Neural progenitor cell (in vitro differentiated cells): Measurements from ENCODE around the gene KCTD3. TPM values are rescaled to one million over a fixed set of nuclear protein-coding genes. Genes with fewer than 3 reads are reported as not detected.
A peak's percentile ranks its signal among the peaks of the same experiment; 100 is the strongest.

Experiments used
- DNase-seq: peaks from one replicate; pipeline ENCODE4 v3.0.0-alpha.2; 2016; ENCODE audit warnings: low spot score
- H2AFZ ChIP-seq: fragments of 200-600 bp; sonication (generic); replicated peaks from 2 replicates; pipeline ENCODE4 v1.6.1; 2016; ENCODE audit warnings: antibody characterized with exemption
- H3F3A ChIP-seq: fragments of 200-600 bp; sonication (generic); 2 replicates; pipeline ENCODE4 v1.6.1; 2016; ENCODE audit warnings: antibody characterized with exemption, low read depth
- H3K27ac ChIP-seq: fragments of 200-600 bp; sonication (generic); 2 replicates; pipeline ENCODE4 v1.5.1; 2016; ENCODE audit warnings: mild to moderate bottlenecking
- H3K27me3 ChIP-seq: fragments of 200-600 bp; sonication (generic); 2 replicates; pipeline ENCODE4 v1.6.1; 2016; ENCODE audit warnings: mild to moderate bottlenecking, moderate library complexity
- H3K36me3 ChIP-seq: fragments of 200-600 bp; sonication (generic); 2 replicates; pipeline ENCODE4 v1.5.1; 2016
- H3K4me1 ChIP-seq: fragments of 200-600 bp; sonication (generic); 2 replicates; pipeline ENCODE4 v1.6.1; 2016; ENCODE audit warnings: mixed run types
- H3K4me2 ChIP-seq: fragments of 200-600 bp; sonication (generic); 2 replicates; pipeline ENCODE4 v1.6.1; 2016
- H3K4me3 ChIP-seq: fragments of 200-600 bp; sonication (generic); 2 replicates; pipeline ENCODE4 v1.5.1; 2016
- H3K79me2 ChIP-seq: fragments of 200-600 bp; sonication (generic); 2 replicates; pipeline ENCODE4 v1.6.1; 2016; ENCODE audit warnings: low read depth
- H3K9ac ChIP-seq: fragments of 200-600 bp; sonication (generic); 2 replicates; pipeline ENCODE4 v1.6.1; 2016
- H3K9me3 ChIP-seq: fragments of 200-600 bp; sonication (generic); 2 replicates; pipeline ENCODE4 v1.5.1; 2016; ENCODE audit warnings: low read depth
- H4K20me1 ChIP-seq: fragments of 200-600 bp; sonication (generic); 2 replicates; pipeline ENCODE4 v1.6.1; 2016; ENCODE audit warnings: low read depth
- H3K27ac Mint-ChIP-seq: 3 replicates; pipeline ENCODE4 v1.8.0; 2021; ENCODE audit warnings: mixed read lengths
- H3K27me3 Mint-ChIP-seq: 2 replicates; pipeline ENCODE4 v1.8.0; 2022; ENCODE audit warnings: low read depth, mild to moderate bottlenecking, inconsistent platforms, moderate library complexity, mixed read lengths; ENCODE audit not compliant: insufficient read depth
- H3K36me3 Mint-ChIP-seq: 3 replicates; pipeline ENCODE4 v1.8.0; 2021; ENCODE audit warnings: mixed read lengths
- H3K4me1 Mint-ChIP-seq: 3 replicates; pipeline ENCODE4 v1.8.0; 2021; ENCODE audit warnings: mixed read lengths
- H3K4me3 Mint-ChIP-seq: 3 replicates; pipeline ENCODE4 v1.8.0; 2021; ENCODE audit warnings: mild to moderate bottlenecking, moderate library complexity, mixed read lengths
- H3K9me3 Mint-ChIP-seq: 3 replicates; pipeline ENCODE4 v1.8.0; 2020; ENCODE audit warnings: mixed read lengths
- EZH2 ChIP-seq: fragments of 200-600 bp; sonication (generic); IDR thresholded peaks from 2 replicates; pipeline ENCODE4 v1.6.1; 2017; ENCODE audit warnings: antibody characterized with exemption, mild to moderate bottlenecking, moderate library complexity
- EZH2phosphoT487 ChIP-seq: fragments of 200-600 bp; sonication (generic); IDR thresholded peaks from 2 replicates; pipeline ENCODE4 v1.6.1; 2017; ENCODE audit warnings: antibody characterized with exemption
- total RNA-seq: library from RNA; depleted of rRNA; stranded (reverse); fragments of >200 nt; gene quantifications from 2 replicates; pipeline ENCODE4 v1.2.3, GENCODE V29; 2015; ENCODE audit warnings: low replicate concordance
- TF ChIP-seq, protein P1 (sequence below): fragments of 200-600 bp; sonication (generic); IDR thresholded peaks from 2 replicates; pipeline ENCODE4 v1.5.1; 2017; ENCODE audit warnings: antibody characterized with exemption, mild to moderate bottlenecking

The KCTD3 gene
- total RNA-seq, 1 donor from 2014 or later, result 70.1 TPM

DNA sequence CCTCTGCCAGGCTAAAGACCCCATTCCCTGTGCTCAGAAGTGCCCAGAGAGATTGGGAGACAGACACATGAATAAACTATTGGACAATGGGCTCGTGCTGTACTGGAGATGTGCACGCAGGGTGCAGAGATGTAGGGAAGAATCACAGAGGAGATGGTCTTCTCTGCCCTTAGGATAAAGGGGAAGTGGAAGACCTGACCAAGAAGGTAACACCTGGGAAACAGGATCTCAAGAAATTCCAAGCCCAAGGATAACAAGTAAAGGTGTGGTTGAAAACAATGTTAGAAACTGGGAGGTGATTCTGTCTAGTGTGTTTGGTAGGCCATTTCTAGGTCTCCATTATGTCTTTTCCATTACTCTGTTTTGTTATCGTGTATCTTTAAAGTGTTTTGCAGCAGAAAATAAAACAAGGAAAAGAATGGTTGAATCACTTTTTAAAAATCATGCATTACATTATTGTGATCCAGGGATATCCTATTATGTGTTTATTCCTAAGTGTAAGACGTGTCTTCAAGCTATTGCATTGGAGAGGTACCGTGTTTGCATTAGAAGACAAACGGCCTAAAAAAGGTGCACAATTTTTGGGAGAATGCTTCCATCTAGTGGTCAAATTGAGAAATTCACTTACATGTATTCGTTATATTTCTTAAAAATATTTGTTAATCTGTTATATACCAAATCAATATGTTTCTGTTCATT, 40.8 kb upstream of the KCTD3 start:
- H3K27ac Mint-ChIP-seq, result no peak overlapping the region
- Histone ChIP-seq H3K4me1 (no peaks in the 10 kb centered on the region), H3K9me3 (no peaks in the 10 kb centered on the region), H4K20me1 (no peaks in the 10 kb centered on the region), H3K36me3 (no peaks in the 10 kb centered on the region), H3K27ac (no peak overlapping the region), H3K4me2 (no peak overlapping the region), H3F3A (no peaks in the 10 kb centered on the region), H2AFZ (no peak overlapping the region), H3K27me3 (no peaks in the 10 kb centered on the region), H3K79me2 (no peaks in the 10 kb centered on the region), H3K4me3 (no peak overlapping the region), H3K9ac (no peak overlapping the region)
- no peaks in the 10 kb centered on the region for H3K9me3 Mint-ChIP-seq
- H3K4me1 Mint-ChIP-seq, result no peaks in the 10 kb centered on the region
- peaks cover 6% of the 10 kb centered on the region for H3K27me3 Mint-ChIP-seq
- TF ChIP-seq, protein P1, sequence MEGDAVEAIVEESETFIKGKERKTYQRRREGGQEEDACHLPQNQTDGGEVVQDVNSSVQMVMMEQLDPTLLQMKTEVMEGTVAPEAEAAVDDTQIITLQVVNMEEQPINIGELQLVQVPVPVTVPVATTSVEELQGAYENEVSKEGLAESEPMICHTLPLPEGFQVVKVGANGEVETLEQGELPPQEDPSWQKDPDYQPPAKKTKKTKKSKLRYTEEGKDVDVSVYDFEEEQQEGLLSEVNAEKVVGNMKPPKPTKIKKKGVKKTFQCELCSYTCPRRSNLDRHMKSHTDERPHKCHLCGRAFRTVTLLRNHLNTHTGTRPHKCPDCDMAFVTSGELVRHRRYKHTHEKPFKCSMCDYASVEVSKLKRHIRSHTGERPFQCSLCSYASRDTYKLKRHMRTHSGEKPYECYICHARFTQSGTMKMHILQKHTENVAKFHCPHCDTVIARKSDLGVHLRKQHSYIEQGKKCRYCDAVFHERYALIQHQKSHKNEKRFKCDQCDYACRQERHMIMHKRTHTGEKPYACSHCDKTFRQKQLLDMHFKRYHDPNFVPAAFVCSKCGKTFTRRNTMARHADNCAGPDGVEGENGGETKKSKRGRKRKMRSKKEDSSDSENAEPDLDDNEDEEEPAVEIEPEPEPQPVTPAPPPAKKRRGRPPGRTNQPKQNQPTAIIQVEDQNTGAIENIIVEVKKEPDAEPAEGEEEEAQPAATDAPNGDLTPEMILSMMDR, result peak; percentile 78
- TF ChIP-seq EZH2 (no peak), EZH2phosphoT487 (no peak)
- no peaks in the 10 kb centered on the region for H3K36me3 Mint-ChIP-seq
- no peak overlapping the region for H3K4me3 Mint-ChIP-seq
- peak; percentile 59 for DNase-seq

DNA sequence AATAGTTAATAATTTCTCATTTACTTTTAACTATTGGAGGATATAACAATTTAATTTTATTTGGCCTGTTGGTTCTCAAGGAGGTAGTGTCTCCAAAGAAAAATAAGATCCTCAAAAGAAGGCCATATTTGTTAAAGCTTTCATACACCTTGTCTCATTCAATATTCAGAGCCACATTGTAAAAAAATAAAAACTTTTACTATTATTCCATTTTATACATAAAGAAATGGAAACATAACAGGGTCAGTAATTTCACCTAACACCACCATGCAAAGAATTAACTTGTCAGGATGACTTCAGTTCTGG, 40.3 kb upstream of the KCTD3 start:
- H3K4me3 Mint-ChIP-seq, result no peak overlapping the region

GRCh38 chr1:215529111-215529510, 38.0 kb upstream of the KCTD3 start:
- DNase-seq, result no peak
- Mint-ChIP-seq H3K27ac (no peak overlapping the region), H3K4me3 (no peak overlapping the region), H3K4me1 (no peaks in the 10 kb centered on the region), H3K27me3 (peaks cover 2% of the 10 kb centered on the region), H3K9me3 (no peaks in the 10 kb centered on the region), H3K36me3 (no peaks in the 10 kb centered on the region)
- no peak for TF ChIP-seq EZH2phosphoT487
- TF ChIP-seq, protein P1, result no peak
- Histone ChIP-seq H3K4me2 (no peak overlapping the region), H3K4me3 (no peak overlapping the region), H3K79me2 (no peaks in the 10 kb centered on the region), H3F3A (no peaks in the 10 kb centered on the region), H3K27ac (no peak overlapping the region), H2AFZ (no peak overlapping the region), H3K9ac (no peak overlapping the region), H3K4me1 (no peaks in the 10 kb centered on the region), H3K9me3 (no peaks in the 10 kb centered on the region), H3K36me3 (no peaks in the 10 kb centered on the region), H4K20me1 (no peaks in the 10 kb centered on the region), H3K27me3 (no peaks in the 10 kb centered on the region)

More for the DNA sequence above, 40.3 kb upstream of the KCTD3 start:
- H3K36me3 Mint-ChIP-seq, result no peaks in the 10 kb centered on the region
- no peaks in the 10 kb centered on the region for H3K4me1 Mint-ChIP-seq
- H3K36me3 ChIP-seq, result no peaks in the 10 kb centered on the region
- H3K9ac ChIP-seq, result no peak overlapping the region
- H3K4me3 ChIP-seq, result no peak overlapping the region
- H3K9me3 ChIP-seq, result no peaks in the 10 kb centered on the region
- no peak overlapping the region for H3K27ac Mint-ChIP-seq
- peaks cover 5% of the 10 kb centered on the region for H3K27me3 Mint-ChIP-seq
- H4K20me1 ChIP-seq, result no peaks in the 10 kb centered on the region
- no peaks in the 10 kb centered on the region for H3F3A ChIP-seq
- H3K9me3 Mint-ChIP-seq, result no peaks in the 10 kb centered on the region
- DNase-seq, result no peak
- H3K27ac ChIP-seq, result no peak overlapping the region
- no peak overlapping the region for H2AFZ ChIP-seq
- no peaks in the 10 kb centered on the region for H3K4me1 ChIP-seq
- no peaks in the 10 kb centered on the region for H3K27me3 ChIP-seq
- TF ChIP-seq EZH2phosphoT487, result no peak
- no peaks in the 10 kb centered on the region for H3K79me2 ChIP-seq
- no peak overlapping the region for H3K4me2 ChIP-seq

- no peaks in the 10 kb centered on the region for H3K27me3 ChIP-seq
- H3K36me3 ChIP-seq, result no peaks in the 10 kb centered on the region
- Mint-ChIP-seq H3K27ac (no peak overlapping the region), H3K4me1 (no peaks in the 10 kb centered on the region), H3K27me3 (peaks cover 2% of the 10 kb centered on the region), H3K36me3 (no peaks in the 10 kb centered on the region), H3K4me3 (no peak overlapping the region), H3K9me3 (no peaks in the 10 kb centered on the region)
- no peaks in the 10 kb centered on the region for H3K4me1 ChIP-seq
- H3K9me3 ChIP-seq, result no peaks in the 10 kb centered on the region
- no peaks in the 10 kb centered on the region for H3K79me2 ChIP-seq
- no peak for DNase-seq
- H3K4me2 ChIP-seq, result no peak overlapping the region
- no peak overlapping the region for H3K4me3 ChIP-seq
- H2AFZ ChIP-seq, result no peak overlapping the region
- no peak overlapping the region for H3K27ac ChIP-seq
- H3K9ac ChIP-seq, result no peak overlapping the region
- TF ChIP-seq EZH2 (no peak), EZH2phosphoT487 (no peak)
- TF ChIP-seq, protein P1, result no peak
- H4K20me1 ChIP-seq, result no peaks in the 10 kb centered on the region
- H3F3A ChIP-seq, result no peaks in the 10 kb centered on the region
These were observed 37.5 kb upstream of the KCTD3 start for GRCh38 chr1:215529571-215529970.
